ENCODE results near the gene SART1.
"Not testable (repeated sequence)": the region's sequence is repeated elsewhere in the genome, so short reads cannot be mapped to it uniquely, and the experiment has no call there.

SART1 gene

GRCh38 chr11:65937766-65938165, 23.8 kb upstream of the SART1 start:
- no peak for DNase-seq

GRCh38 chr11:65941720-65942310, 19.7 kb upstream of the SART1 start:
- no peak for DNase-seq

GRCh38 chr11:65942531-65942930, 19.0 kb upstream of the SART1 start:
- no peak for DNase-seq

DNA sequence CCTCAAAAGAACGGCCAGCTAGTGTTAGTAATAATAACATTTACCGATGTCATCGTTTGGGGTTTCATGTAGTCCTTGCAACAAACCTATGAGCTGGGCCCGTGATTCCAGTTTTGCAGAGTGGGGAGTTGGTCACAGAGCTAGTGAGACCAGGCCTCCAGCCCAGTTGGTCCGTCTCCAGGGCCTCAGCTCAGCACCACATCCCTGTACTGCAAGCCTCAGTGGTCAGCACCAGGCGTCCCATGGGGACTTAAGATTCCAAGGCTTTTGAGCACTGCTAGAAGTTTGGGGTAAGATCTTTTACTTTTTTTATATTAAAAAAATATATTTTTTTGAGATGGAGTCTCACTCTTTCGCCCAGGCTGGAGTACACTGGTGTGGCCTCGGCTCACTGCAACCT, 17.3 kb upstream of the SART1 start:
- no peak for DNase-seq

DNA sequence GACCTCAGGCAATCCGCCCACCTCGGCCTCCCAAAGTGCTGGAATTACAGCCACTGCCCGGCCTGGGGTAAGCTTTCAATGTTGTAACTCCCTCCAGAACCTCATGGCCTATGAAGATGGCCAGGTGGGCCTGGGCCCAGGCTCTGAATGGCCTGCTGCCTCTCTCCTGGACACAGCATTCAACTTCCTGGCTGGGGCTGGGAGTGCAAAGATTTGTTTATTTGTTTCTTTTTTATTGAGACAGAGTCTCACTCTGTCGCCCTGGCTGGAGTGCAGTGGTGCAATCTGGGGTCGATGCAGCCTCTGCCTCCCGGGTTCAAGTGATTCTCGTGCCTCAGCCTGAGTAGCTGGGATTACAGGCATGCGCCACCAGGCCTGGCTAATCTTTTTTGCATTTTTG, 16.8 kb upstream of the SART1 start:
- no peak for DNase-seq

DNA sequence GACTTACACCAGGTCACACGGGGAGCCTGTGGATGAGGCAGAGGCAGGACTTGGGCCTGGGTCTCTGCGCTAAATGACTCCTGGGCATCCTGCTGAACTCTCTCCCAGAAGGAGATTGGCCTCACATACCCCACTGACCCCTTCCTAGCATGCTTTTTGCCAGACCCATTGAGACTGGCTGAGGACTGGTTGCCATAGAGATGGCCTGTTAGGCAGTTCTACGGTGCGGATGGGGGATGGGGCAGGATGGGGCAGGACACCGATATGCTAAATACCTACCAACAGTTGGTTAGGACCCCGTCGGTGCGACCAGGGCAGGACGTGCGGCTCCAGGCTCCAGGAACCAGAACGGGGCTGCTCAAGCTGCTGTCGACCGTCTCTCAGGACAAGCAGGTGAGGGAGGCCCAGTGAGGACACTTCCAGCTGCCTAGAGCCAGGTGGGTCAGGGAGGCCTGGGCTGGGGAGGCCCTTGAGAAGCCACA, 16.1 kb upstream of the SART1 start, which contains the start of gene TSGA10IP:
Gene TSGA10IP (plus strand): TSS at position 51 of the 482 bp plus-strand sequence. CDS start 196 bp downstream, at position 247.
- no peak for DNase-seq

DNA sequence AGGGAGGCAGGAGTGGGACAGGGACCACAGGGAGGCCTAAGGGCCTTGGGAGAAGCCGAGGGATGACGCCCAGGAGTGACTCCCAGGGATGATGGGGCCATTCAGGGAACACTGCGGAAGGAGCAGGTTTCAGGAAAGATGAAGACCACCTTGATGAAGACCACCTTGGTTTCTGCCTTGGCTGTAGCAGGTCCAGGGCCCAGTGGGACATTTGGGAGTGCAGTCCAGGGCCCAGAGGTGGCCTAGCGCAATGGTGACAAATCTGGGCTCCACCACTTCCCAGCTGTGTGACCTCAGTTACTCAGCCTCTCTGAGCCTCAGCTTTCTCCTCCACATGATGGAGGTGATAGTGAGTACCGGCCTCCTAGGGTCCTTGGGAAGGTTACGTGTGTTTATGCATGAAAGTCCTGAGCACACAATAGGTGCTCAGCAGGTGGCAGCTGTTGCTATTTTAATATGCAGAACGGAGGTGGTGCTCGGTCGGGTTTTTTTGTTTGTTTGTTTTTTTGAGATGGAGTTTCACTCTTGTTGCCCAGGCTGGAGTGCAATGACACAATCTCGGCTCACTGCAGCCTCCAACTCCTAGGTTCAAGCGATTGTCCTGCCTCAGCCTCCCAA, 15.5 kb upstream of the SART1 start:
- no peak for DNase-seq

DNA sequence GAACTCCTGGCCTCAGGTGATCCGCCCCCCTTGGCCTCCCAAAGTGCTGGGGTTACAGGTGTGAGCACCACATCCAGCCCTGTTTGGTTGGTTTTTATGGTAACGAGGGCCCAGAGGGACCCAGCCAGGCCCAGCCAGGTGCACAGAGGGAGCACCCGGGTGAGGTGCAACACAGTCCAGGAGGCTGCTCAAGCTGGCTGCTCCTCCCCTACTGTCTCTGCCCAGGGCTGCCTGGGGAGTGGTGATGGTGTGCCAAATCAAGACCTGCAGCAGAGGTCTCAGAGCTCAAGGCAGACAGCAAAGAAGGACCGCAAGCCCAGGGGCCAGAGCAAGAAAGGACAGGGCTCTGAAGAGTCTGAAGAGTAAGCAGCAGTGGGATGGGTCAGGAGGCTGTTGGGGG, 14.9 kb upstream of the SART1 start:
- DNase-seq: no peak

GRCh38 chr11:65947133-65947532, 14.4 kb upstream of the SART1 start:
- DNase-seq: no peak

DNA sequence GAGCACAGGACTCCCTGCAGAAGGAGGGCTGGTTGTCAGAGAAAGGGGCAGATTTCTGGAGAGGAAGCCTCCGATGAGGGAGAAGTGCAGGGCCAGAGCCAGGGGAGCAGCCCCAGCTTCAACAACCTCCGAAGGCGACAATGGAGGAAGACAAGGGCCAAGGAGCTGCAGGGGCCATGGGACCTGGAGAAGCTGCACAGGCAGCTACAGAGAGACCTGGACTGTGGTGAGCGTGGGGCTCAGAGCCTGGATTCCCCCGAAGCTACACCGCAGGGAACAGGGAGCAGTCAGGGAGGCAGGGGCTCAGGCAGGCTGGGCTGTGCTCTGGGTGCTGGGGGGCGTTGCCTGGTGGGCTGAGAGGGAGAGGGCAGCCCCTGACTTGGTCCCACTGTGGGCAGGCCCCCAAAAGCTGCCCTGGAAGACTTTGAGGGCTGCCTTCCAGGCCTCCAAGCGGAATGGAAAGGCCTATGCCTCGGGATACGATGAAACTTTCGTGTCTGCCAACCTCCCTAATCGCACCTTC, 13.9 kb upstream of the SART1 start:
- DNase-seq: no peak

DNA sequence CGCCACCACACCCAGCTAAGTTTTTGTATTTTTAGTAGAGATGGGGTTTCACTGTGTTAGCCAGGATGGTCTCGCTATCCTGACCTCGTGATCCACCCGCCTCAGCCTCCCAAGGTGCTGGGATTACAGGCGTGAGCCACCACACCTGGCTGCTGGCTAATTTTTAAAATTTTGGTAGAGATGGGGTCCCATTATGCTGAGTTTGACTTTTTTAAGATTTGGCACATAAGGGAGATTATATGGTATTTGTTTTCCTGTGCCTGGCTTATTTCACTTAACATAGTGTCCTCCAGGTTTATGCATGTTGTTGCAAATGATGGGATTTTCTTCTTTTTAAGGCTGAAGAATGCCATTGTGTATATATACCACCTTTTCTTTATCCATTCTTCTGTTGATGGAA, 10.8 kb upstream of the SART1 start:
- DNase-seq: not testable (repeated sequence)

- not testable (repeated sequence) for DNase-seq
These were observed 9.9 kb upstream of the SART1 start for GRCh38 chr11:65951641-65952040.

DNA sequence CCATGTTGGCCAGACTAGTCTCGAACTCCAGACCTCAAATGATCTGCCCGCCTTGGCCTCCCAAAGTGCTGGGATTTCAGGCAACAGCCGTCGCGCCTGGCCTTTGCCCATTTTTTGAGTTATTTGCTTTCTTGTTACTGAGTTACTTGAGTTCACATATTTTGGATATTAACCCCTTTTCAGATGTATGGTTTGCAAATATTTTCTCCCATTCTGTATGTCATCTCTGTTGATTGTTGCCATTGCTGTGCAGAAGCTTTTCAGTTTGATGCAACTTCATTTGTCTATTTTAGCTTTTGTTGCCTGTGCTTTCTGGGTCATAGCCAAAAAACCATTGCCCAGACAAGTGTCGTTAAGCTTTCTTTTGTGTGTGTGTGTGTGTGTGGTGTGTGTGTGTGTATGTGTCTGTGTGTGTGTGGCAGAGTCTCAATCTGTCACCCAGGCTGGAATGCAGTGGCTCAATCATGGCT, 9.4 kb upstream of the SART1 start:
- no peak for DNase-seq

DNA sequence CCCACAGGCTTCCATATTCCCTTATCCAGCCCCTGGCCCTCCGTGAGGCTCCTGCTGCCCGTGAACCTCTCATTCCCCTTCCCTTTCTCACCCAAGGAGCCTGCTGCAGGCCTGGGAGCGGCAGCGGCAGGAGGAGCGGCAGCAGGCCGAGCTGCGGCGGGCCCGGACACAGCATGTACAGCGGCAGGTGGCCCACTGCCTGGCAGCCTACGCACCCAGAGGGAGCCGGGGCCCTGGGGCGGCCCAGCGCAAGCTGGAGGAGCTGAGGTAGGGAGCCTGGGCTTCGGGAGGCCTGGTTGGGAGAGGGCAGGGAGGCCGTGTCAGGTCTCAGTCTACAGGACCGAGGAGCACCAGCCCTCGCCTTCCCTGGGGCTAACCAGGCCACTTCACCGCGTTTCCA, 8.1 kb upstream of the SART1 start:
- no peak for DNase-seq

DNA sequence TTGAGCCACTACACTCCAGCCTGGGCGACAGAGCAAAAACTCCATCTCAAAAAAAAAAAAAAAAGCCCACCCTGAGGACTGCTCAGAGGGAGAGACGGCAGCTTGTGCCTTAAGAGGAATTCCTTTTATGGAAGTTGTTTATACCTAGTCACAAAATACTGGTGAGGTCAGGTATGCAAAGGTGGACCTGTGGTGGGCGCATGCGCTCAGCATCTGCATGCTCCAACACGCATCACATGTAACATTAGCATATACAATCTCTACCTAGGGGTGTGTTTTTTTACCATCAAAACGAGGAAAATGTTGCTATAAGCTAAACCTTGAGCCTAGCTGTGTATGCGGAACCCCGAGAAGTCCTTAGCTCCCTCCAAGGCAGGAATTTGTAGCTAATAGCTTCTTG, 6.8 kb upstream of the SART1 start:
- DNase-seq: no peak

GRCh38 chr11:65958291-65958690, 3.2 kb upstream of the SART1 start:
- DNase-seq: no peak

GRCh38 chr11:65958774-65959420, 2.6 kb upstream of the SART1 start:
- no peak for DNase-seq

GRCh38 chr11:65960824-65961266, 689 bp upstream of the SART1 start:
- no peak for DNase-seq

DNA sequence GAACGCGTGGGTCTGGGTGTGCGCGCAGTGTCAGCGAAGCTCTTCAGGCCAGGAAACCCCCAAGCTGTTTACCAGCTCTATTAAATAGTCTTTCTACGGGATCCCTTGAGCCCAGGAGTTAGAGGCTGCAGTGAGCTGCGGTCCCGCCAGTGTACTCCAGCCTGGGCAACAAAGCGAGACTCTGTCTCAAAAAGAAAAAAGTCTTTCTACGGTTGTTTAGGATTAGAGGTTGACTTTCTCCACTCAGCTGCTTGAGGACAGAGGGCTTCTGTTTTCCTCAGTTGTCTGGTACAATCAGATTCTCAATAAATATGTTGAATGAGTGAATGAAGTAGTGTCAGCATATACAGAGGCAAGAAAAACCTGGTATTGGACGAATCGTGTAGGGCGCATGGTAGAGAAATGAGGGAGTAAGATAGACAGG, 619 bp downstream of the SART1 start:
- no peak for DNase-seq

GRCh38 chr11:65964906-65965305, 3.4 kb downstream of the SART1 start:
- DNase-seq: no peak

- DNase-seq: no peak
These were observed 4.6 kb downstream of the SART1 start for GRCh38 chr11:65965986-65966762.

DNA sequence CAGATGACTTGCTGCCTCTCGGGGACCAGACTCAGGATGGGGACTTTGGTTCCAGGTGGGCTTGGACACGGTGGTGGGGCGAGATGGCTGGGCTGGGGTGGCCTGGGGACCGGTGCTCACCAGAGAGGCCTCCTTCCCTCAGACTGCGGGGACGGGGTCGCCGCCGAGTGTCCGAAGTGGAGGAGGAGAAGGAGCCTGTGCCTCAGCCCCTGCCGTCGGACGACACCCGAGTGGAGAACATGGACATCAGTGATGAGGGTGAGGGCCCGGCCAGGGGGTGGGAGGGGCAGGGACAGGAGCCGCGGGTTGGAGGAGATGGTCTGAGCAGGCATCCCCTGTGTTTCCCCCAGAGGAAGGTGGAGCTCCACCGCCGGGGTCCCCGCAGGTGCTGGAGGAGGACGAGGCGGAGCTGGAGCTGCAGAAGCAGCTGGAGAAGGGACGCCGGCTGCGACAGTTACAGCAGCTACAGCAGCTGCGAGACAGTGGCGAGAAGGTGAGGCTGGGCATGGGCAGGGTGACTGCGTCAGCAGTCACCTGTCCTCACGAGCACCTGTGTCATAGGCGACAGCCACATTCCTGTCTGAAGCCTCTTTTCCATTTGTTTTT, 5.9 kb downstream of the SART1 start:
- DNase-seq: no peak
